GM21390 (cell line): Measurements from ENCODE around the gene ATRX.
"Not testable (repeated sequence)": the region's sequence is repeated elsewhere in the genome, so short reads cannot be mapped to it uniquely, and the experiment has no call there.

Experiments
- ATAC-seq: cut with Tn5 transposase; IDR thresholded peaks from one replicate; pipeline ENCODE4 v1.9.1; 2021; ENCODE audit not compliant: unreplicated experiment

ATRX gene

GRCh38 chrX:77742788-77743476, 43.1 kb downstream of the ATRX start:
- no peak for ATAC-seq

GRCh38 chrX:77740376-77740905, 45.6 kb downstream of the ATRX start:
- ATAC-seq, result no peak

- ATAC-seq, result no peak
Measured at GRCh38 chrX:77733342-77733741, 52.7 kb downstream of the ATRX start.

GRCh38 chrX:77731821-77732419, 54.1 kb downstream of the ATRX start:
- no peak for ATAC-seq

GRCh38 chrX:77726095-77726494, 59.9 kb downstream of the ATRX start:
- not testable (repeated sequence) for ATAC-seq

- ATAC-seq, result no peak
Measured at GRCh38 chrX:77723681-77724080, 62.3 kb downstream of the ATRX start.

- ATAC-seq, result no peak
Measured at GRCh38 chrX:77719388-77719787, 66.6 kb downstream of the ATRX start.

- no peak for ATAC-seq
Measured at GRCh38 chrX:77704881-77705280, 81.1 kb downstream of the ATRX start.

- ATAC-seq, result no peak
Measured at GRCh38 chrX:77698242-77698641, 87.8 kb downstream of the ATRX start.

- no peak for ATAC-seq
Measured at GRCh38 chrX:77694491-77694890, 91.5 kb downstream of the ATRX start.

GRCh38 chrX:77693594-77693993, 92.4 kb downstream of the ATRX start:
- ATAC-seq, result peak; percentile 70

- no peak for ATAC-seq
Measured at GRCh38 chrX:77691916-77692315, 94.1 kb downstream of the ATRX start.

GRCh38 chrX:77689376-77689775, 96.6 kb downstream of the ATRX start:
- no peak for ATAC-seq

GRCh38 chrX:77685683-77686082, 100.3 kb downstream of the ATRX start:
- ATAC-seq, result not testable (repeated sequence)

GRCh38 chrX:77679144-77679543, 106.9 kb downstream of the ATRX start:
- no peak for ATAC-seq

- no peak for ATAC-seq
Measured at GRCh38 chrX:77675986-77676385, 110.0 kb downstream of the ATRX start.

GRCh38 chrX:77668391-77669237, 117.4 kb downstream of the ATRX start:
- ATAC-seq, result no peak

GRCh38 chrX:77658886-77659285, 127.1 kb downstream of the ATRX start:
- no peak for ATAC-seq

GRCh38 chrX:77652095-77652494, 133.9 kb downstream of the ATRX start:
- ATAC-seq, result no peak

GRCh38 chrX:77640702-77641101, 145.3 kb downstream of the ATRX start:
- ATAC-seq, result no peak

- ATAC-seq, result no peak
Measured at GRCh38 chrX:77639820-77640219, 146.2 kb downstream of the ATRX start.

GRCh38 chrX:77638397-77638796, 147.6 kb downstream of the ATRX start:
- ATAC-seq, result no peak
